Ureter (tissue), 1 donor: ENCODE results near the gene SLC38A7. TPM values are rescaled to one million over a fixed set of nuclear protein-coding genes. Genes with fewer than 3 reads are reported as not detected.
"Not testable (repeated sequence)": the region's sequence is repeated elsewhere in the genome, so short reads cannot be mapped to it uniquely, and the experiment has no call there.

ENCODE experiments used
- DNase-seq: peaks from one replicate; pipeline ENCODE4 v3.0.0-alpha.2; 2020; ENCODE audit warnings: low spot score
- total RNA-seq: library from RNA; stranded (reverse); gene quantifications from one replicate; pipeline ENCODE4 v1.2.4, GENCODE V29; 2023
- donor health status: DM: yes; HTN: yes; CAD: no.

The SLC38A7 gene
- total RNA-seq, 1 donor from 2014 or later: 14.6 TPM

DNA sequence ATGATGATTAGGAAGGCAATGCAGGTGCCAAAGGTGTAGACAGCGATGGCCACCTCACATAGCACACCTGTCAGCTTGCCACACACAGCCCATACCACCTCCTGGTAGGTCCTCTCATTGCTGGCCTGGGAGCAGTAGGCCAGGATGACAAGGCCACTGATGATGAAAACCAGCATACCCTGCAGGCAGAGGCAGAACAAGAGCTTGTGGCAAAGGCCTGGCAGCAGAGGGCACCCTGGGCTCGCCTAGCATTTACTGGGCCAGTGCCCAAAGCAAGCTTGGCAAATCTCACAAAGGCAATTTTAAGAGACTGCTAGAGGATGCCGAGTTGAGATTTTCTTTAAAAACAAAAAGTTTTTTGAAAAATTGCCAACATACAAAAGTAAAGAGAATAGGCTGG is 5.9 kb downstream of the SLC38A7 start:
- DNase-seq: no peak

DNA sequence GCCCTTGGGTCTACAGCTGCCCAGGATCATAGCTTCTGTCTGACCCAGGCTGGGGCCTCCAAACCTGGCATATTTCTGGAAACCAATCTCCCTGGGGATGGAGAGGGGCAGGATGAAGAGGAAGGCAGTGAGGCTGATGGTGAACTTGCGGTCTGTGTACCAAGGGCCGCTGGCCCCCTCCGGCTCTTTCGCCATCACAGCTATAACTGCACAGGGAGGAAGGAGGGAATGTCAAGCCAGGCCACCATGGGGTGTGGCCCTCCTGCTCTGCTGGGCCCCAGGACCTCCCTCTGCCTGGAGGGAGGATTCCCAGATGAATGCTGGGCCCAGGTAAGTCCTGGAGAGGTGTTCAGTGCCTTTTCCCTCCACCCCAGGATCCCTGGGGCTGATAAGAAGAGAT is 6.3 kb downstream of the SLC38A7 start:
- no peak for DNase-seq

DNA sequence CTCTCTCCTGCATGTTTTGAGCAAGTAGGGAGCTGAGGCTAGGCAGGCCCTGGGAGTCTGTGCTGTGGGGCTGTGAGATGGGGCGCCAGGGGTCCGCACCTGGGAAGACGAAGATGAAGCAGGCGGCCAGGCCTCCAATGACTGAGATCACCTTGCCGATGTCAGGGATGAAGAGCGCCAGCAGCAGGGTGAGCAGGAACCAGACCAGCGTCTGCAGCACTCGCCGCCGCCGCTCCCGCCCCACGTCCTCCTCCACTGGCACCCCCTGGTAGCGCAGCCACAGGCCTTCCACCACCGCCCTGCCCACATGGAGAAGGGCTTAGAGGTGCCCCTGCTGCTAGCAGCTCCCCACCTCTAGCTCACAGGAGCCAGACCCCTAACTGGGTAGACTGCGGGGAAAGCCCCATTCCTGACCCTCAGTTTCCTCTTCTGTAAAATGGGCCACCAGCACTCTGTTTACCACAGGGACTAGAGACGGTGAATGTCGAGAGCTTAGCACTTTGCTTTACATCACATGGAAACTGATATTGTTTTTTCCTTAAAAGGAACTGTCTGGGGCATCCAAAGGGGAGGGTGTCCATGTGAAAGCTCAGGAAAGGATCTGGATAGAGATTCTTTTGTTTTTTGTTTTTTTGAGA is 13.5 kb downstream of the SLC38A7 start:
- DNase-seq: no peak

DNA sequence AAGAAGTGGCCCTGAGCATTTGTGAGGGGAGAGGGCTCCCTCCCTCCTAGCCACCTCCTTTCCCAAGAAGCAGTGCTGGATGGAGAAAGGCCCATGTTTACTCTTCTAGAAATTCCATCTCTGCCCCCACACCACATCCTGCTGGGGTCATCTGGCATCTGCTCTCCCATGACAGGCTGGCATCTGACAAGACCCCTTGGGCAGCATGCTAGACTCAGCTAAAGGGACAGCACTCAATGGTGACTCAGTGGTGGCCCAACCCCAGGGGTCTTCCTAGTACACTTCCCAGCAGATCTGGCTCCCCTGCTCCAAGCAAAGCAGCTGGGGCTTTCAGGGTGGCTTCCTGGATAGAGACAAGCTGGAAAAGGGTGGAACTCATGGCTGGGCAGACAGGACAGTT is 14.4 kb downstream of the SLC38A7 start:
- DNase-seq: no peak

DNA sequence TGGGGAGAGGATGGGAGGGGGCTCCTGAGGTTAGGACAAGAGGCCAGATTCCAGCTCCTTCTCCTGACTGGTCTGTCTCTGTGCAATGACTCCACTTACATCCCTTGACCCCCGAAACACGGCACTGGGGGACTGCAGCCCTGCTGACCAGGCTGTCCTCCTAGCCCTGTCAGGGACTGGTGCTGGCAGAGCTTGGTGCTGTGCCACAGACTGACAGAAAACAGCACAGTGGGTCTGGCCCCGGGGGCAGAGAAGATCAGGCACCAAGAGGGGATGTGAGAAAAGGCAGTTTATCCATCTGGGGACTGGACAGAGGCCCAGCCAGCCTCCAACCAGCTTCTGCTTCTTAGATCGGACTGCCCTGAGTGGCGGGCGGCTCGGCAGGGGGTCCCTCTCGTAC is 19.4 kb downstream of the SLC38A7 start:
- no peak for DNase-seq

DNA sequence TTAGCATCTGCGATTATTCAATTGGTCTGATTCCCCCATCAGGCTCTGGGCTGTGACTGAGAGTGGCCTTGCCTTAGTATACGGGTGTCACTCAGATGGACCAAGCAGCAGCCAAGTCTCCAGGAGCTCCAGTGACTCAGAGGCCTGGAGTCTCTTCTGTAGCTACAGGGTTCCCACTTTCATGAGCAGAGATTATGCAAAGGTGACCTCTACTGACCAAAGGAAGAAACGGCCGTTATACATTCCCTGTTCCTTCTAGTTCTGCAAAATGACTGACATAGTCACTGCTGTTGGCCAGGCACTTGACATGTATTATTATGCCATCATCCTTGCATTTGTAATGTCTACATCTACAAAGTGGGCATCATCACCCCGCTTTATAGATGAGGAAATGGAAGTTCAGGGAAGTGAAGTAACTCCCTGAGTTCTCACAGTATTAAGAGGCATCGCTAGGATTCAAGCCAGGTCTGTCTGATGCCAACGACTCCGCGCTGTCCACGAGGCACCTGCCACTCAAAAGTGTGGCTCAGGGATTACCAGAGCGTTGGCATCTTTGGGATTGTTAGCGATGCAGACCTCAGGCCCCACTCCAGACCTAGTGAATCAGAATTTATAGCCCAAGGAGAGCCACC is 23.3 kb downstream of the SLC38A7 start:
- peak; percentile 59 for DNase-seq

DNA sequence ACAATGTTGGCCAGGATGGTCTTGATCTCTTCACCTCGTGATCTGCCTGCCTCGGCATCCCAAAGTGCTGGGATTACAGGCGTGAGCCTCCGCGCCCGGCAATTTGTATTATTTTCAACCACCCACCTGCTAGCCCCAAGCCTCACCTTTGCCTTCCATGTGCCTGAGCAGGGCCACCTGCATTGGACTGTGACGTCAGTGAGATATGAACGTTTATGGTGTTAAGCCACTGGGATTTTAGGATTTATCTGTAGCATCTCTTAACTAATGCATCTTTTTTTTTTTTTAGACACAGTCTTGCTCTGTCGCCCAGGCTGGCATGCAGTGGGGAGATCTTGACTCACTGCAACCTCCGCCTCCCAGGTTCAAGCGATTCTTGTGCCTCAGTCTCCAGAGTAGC is 24.7 kb downstream of the SLC38A7 start:
- not testable (repeated sequence) for DNase-seq

DNA sequence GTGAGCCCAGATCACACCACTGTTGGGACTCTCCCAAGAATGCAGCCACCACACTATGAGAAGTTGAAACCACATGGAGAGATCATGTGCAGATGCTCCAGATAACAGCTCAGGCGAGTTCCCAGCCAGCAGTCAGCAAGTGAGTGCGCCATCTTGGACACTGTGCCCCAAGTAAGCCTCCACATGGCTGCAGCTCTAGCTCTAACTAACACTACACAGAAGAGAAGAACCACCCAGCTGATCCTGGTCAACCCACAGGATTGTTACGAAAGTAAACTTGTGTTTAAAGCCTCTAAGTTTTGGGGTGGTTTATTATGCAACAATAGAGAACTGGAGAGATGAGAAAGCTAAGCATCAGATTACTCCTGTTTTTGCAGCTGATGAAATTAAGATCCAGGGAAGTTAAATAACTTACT is 25.8 kb downstream of the SLC38A7 start:
- DNase-seq: no peak

DNA sequence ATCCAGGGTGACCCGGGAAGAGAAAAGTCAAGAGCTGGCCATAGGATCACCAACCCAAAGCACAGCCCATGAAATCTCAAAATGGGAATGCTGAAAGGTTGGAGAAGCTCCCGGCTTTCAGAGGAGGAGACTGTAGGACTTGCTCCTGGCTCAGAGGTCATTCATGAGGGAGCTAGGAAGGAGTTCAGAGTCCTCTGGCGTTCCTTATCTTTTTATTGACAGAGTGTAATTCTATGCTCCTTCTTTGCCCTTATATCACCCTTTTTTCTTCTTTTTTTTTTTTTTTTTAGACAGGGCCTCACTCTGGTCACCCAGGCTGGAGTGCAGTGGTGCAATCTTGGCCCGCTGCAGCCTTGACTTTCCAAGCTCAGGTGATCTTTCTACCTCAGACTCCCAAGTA is 27.7 kb downstream of the SLC38A7 start:
- DNase-seq: no peak

DNA sequence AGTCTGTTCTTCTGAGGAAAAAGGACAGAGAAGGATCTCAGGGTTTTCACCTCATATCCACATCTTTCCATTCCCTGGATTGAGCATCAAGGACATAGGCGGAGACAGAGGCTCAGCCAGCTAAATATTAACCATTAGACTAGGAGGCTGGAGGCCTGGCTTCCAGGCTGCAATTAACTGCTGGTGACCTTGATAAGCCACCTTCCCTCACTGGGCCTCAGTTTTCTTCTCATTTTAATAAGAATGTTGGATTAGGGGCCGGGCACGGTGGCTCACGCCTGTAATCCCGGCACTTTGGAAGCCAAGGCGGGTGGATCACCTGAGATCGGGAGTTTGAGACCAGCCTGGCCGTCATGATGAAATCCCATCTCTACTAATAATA is 29.4 kb downstream of the SLC38A7 start:
- no peak for DNase-seq

DNA sequence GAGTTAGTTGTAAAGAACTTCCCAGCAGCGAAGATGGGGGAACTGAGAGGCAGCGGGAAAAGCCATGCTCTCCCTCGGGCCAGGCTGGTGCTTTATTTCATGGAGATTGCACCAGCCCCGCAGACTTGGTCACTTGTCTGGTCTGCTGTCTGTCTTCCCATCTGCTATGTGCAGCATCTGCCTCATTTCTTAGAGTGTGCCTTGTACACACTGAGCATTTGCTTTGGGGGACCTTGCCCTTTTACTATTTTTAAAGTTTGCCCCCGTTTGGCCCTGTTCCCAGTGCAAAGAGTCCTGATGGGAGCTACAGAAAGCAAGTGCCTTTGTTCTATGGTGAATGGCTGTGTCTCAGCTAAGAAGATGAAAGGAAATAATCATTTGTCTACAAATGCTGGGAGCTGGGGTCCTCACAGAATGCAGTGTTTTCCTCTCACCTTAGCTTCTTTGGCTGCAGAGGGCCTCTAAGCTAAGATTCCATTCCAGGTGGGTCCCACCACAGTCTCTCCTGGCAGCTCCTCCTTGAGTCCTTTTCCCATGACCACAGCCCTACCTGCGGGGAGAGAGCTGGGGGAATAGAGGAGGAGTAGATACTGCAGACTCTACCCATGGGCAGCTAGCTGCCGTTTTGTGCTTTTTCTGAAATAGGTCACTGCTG is 29.9 kb downstream of the SLC38A7 start:
- DNase-seq: no peak

DNA sequence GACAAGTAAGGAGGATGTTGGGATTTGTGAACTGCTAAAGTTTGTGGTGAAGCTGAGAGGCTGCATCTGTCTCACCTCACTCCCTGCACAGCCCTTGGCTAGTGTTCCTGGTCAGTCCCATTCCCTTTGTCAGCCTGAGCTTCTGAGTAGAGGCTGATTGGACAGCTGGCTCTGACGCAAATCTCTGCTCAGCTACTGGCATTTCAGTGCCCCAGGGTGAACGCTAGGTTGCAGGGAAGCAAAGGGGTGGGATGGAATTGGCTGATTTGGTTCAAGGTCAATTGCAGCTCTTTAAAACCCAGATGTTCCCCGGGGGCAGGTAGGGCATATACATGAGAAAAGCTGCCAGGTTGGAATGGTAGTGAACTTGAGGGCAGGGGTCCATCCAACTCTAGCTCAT is 31.8 kb downstream of the SLC38A7 start:
- no peak for DNase-seq

DNA sequence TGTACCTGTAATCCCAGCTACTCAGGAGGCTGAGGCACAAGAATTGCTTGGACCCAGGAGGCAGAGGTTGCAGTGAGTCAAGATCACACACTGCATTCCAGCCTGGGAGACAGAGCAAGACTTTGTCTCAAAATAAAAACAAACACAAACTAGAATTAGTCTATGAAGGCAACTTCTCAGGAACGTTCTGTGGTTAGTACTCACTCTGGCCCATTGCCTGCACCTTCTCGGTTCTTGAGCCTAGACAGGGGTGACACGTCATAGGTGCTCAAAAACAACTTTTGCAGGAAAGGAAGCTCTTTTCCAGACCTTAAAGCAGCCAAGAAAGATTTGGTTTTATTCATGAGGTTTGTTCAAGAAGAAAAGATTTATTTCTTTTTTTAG is 32.6 kb downstream of the SLC38A7 start:
- no peak for DNase-seq

DNA sequence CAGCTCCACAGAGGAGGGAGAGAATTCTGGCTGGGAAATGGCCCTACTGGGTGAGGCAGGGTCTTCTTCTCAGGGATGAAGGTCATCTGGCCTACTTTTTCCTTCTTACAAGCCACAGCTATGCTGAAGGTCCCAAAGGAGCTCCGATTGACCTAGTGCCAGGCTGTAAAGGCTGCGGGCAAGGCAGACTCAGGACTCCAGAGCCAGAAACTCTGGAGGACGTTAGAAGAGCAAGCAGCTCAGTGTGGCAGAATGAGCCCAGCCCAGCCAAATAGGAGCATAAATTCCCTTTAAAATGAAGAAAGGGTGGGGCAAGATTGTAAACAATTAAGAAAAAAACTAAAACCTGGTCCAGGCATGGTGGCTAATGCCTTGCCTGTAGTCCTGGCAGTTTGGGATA is 34.9 kb downstream of the SLC38A7 start:
- DNase-seq: no peak

DNA sequence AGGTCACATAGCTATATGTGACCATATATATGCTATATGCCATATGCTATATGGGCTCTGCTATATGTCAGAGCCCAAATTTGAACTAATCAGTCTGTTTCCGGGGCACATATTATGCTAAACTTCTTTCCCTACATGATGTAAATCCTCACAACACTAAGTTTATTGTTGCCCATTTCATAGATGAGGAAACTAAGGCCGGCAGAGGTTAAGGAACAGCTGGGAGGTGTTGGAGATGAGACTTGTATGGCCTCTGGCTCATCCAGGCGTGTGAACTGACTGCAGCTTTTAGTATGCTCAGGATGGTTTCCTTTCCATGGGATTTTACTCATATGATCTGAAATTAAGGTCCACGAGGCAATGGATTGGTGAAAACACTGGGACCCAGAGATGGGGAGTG is 37.5 kb downstream of the SLC38A7 start:
- no peak for DNase-seq

DNA sequence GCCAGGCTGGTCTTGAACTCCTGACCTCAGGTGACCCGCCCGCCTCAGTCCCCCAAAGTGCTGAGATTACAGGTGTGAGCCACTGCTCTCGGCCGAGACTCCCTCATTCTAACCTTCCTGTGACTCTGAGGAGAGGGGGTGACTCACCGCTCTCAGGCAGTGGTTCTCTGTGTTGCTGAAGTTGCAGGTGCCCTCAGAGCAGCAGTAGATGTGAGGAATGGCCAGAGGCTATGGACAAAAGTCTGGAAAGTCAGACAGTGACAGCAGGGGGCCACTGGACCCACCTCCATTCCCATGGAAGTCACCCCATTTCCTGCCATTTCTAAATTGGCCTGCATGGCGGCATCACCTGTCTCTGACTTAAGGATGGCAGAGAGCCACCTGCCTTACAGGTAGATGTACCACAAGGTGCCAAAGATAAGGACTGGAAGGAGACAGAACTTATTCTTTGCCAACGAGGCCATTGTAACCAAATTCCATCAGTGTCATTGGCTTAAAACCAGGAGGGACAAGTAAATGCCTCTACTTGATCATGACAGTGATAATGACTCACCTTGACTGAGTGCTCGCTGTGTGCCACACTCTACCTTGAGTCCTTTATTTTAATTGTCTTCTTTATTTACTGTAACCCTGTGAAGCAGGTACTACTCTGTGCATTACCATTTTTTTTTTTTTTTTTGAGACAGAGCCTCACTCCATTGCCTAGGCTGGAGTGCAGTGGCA is 39.6 kb downstream of the SLC38A7 start:
- no peak for DNase-seq

DNA sequence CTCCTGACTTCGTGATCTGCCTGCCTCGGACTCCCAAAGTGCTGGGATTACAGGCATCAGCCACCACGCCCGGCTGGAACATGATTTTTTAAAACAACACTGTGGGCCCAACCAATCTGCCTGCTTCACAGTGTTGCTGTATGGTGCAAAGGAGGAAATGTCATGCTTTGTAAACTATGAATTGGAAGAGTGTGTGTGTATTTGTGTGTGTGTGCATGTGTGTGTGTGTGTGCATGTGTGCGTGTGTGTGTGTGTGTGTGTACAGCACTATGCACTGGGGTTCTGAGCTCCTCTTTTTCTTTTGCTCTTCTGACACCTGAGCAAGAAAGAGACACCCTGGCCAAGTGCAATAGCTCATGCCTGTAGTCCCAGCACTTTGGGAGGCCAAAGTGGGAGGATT is 40.5 kb downstream of the SLC38A7 start:
- no peak for DNase-seq

DNA sequence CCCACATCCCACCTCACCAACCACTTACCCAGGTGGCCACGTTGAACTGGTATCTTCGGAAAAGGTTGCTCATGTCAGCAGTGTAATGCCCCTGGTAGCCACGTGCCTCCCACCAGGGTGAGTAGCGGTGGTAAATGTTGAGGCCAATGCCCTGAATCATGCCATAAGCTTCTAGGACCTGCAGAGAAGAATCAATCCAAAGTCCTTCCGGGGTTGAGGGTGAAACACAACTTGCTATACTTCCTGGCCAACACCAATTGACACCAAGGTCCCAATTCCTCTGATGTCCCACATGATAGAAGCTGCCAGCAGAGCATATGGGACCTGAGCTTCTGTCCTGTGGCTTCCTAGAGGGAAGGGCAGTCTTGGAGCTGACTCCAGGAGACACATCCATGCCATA is 43.6 kb downstream of the SLC38A7 start:
- DNase-seq: no peak

DNA sequence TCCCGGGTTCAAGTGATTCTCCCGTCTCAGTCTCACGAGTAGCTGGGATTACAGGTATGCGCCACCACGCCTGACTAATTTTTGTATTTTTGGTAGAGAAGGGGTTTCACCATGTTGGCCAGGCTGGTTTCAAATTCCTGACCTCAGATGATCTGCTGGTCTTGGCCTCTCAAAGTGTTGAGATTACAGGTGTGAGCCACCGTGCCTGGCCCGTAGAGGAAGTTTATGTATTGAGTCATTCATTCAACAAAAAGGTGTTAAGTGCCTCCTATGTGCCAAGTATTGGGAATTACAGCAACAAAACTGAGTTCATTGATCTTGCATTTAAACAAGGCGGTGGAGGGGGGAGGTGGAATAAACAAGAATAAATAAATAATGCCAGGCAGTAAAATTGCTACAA is 44.7 kb downstream of the SLC38A7 start:
- no peak for DNase-seq

DNA sequence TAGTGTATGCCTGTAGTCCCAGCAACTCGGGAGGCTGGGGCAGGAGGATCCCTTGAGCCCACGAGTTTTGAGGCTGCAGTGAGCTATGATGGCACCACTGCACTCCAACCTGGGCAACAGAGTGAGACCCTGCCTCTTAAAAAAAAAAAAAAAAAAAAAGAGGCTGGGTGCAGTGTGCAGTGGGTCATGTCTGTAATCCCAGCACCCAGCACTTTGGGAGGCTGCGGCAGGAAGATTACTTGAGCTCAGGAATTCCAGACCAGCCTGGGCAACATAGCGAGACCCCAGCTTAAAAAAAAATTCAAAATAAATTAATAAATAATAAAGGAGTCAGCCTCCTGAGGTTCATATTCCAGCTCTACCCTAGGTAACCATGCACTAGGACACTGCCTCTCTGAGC is 45.3 kb downstream of the SLC38A7 start:
- no peak for DNase-seq

DNA sequence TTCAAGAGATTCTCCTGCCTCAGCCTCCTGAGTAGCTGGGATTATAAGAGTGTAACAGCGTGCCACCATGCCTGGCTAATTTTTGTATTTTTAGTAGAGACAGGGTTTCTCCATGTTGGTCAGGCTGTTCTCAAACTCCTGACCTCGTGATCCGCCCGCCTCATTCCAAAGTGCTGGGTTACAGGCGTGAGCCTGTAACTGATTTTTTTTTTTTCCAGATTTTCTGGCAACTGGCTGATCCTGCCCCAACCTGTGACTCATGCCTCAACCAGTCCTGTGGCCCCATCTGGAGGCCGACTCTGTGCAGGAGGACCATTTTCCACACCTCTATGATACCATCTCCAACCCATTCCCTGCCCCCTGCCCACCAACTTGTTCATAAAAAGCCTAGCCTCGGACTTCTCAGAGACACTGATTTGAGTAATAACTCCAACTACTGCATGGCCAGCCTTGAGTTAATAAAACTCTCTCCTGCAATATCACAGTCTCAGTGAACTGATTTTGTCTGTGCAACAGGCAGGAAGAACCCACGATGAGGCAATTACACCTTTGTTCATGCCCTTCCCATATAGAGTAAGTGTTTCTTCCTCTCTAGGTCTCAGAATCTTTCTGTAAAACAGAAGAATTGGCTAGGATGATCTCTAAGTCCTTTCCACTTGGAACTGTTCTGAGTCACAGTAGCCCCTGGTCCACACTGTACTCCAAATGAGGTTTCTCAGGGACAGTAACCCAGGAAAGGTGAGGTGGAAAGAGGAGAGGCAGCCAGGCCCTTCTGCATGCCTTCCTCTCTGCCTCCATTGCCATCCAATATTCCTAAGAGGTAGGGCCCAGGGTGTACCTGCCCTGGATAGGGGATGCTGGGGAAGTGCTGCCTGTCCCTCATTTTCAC is 46.2 kb downstream of the SLC38A7 start:
- DNase-seq: peak; percentile 63

DNA sequence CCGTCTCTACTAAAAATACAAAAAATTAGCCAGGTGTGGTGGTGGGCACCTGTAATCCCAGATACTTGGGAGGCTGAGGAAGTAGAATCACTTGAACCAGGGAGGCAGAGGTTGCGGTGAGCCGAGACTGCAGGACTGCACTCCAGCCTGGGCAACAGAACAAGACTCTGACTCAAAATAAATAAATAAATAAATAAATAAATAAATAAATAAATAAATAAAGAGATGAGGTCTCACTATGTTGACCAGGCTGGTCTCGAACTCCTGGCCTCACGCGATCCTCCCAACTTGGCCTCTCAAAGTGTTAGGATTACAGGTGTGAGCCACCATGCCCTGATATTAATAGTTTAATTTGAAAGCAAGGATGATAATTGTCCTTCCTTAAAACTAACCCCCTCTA is 47.5 kb downstream of the SLC38A7 start:
- DNase-seq: not testable (repeated sequence)
